WTC11 (cell line): Measurements from ENCODE around the gene NLN. TPM values are rescaled to one million over a fixed set of nuclear protein-coding genes. Genes with fewer than 3 reads are reported as not detected.

ENCODE experiments used
- ATAC-seq: fragments of 200-7000 bp; cut with Tn5 transposase; 2 replicates; pipeline ENCODE4 v1.10.0; 2021; ENCODE audit warnings: mild to moderate bottlenecking, moderate library complexity
- CTCF ChIA-PET: fragments of 300-600 bp; sonication (Branson Sonifier 250); formaldehyde crosslinking; loops from one replicate; lab custom pipeline; 2021; ENCODE audit warnings: antibody characterized with exemption; lab: Charles Lee
- POLR2A ChIA-PET: fragments of 350-600 bp; sonication (Branson Sonifier 250); formaldehyde crosslinking; loops from one replicate; lab custom pipeline; 2021; ENCODE audit warnings: antibody characterized with exemption; lab: Charles Lee
- DNase-seq: peaks from one replicate; pipeline ENCODE4 v3.0.0; 2021; ENCODE audit warnings: low spot score
- H3K27ac Mint-ChIP-seq: 2 replicates; pipeline ENCODE4 v1.8.0; 2021; ENCODE audit warnings: mixed read lengths
- H3K27me3 Mint-ChIP-seq: 2 replicates; pipeline ENCODE4 v1.8.0; 2021; ENCODE audit warnings: low read depth, mild to moderate bottlenecking, moderate library complexity, mixed read lengths
- H3K36me3 Mint-ChIP-seq: 2 replicates; pipeline ENCODE4 v1.8.0; 2021; ENCODE audit warnings: mixed read lengths
- H3K4me1 Mint-ChIP-seq: 2 replicates; pipeline ENCODE4 v1.8.0; 2022; ENCODE audit warnings: mixed read lengths
- H3K4me3 Mint-ChIP-seq: 2 replicates; pipeline ENCODE4 v1.8.0; 2021; ENCODE audit warnings: mild to moderate bottlenecking, moderate library complexity, mixed read lengths
- H3K9me3 Mint-ChIP-seq: 2 replicates; pipeline ENCODE4 v1.8.0; 2021; ENCODE audit warnings: mixed read lengths
- ATF6 ChIP-seq: sonication (generic); formaldehyde crosslinking; IDR thresholded peaks from 2 replicates; pipeline ENCODE4 v1.8.1; 2023; ENCODE audit warnings: mild to moderate bottlenecking, missing genetic modification reagents
- CREB1 ChIP-seq: sonication (generic); formaldehyde crosslinking; IDR thresholded peaks from 2 replicates; pipeline ENCODE4 v1.8.0; 2023; ENCODE audit warnings: mild to moderate bottlenecking, missing genetic modification reagents
- CTCF ChIP-seq: fragments of 200-600 bp; IDR thresholded peaks from 2 replicates; pipeline ENCODE4 v1.8.0; 2022; ENCODE audit warnings: antibody characterized with exemption
- E2F5 ChIP-seq: sonication (generic); formaldehyde crosslinking; IDR thresholded peaks from 2 replicates; pipeline ENCODE4 v1.8.1; 2022; ENCODE audit warnings: mild to moderate bottlenecking, moderate library complexity, missing genetic modification reagents
- ELF4 ChIP-seq: sonication (generic); formaldehyde crosslinking; IDR thresholded peaks from 2 replicates; pipeline ENCODE4 v1.8.1; 2022; ENCODE audit warnings: low read depth, mild to moderate bottlenecking, moderate library complexity, missing genetic modification reagents
- ESRRA ChIP-seq: sonication (generic); formaldehyde crosslinking; IDR thresholded peaks from 2 replicates; pipeline ENCODE4 v1.8.1; 2022; ENCODE audit warnings: mild to moderate bottlenecking, missing genetic modification reagents, borderline replicate concordance
- ETV6 ChIP-seq: sonication (generic); formaldehyde crosslinking; IDR thresholded peaks from 2 replicates; pipeline ENCODE4 v1.8.1; 2022; ENCODE audit warnings: mild to moderate bottlenecking, missing genetic modification reagents
- NR3C1 ChIP-seq: sonication (generic); formaldehyde crosslinking; conservative IDR thresholded peaks from 2 replicates; pipeline ENCODE4 v1.8.1; 2023; ENCODE audit warnings: low read depth, mild to moderate bottlenecking, missing genetic modification reagents
- PRDM15 ChIP-seq: sonication (generic); formaldehyde crosslinking; IDR thresholded peaks from 2 replicates; pipeline ENCODE4 v1.8.0; 2022; ENCODE audit warnings: missing genetic modification reagents
- RELA ChIP-seq: sonication (generic); formaldehyde crosslinking; IDR thresholded peaks from 2 replicates; pipeline ENCODE4 v1.8.1; 2022; ENCODE audit warnings: missing genetic modification reagents, mild to moderate bottlenecking, borderline replicate concordance
- ZBTB21 ChIP-seq: sonication (generic); formaldehyde crosslinking; IDR thresholded peaks from 2 replicates; pipeline ENCODE4 v1.8.1; 2023; ENCODE audit warnings: mild to moderate bottlenecking, missing genetic modification reagents, borderline replicate concordance
- ZMAT4 ChIP-seq: fragments of 250-450 bp; sonication (Bioruptor Pico); IDR thresholded peaks from 2 replicates; pipeline ENCODE4 v1.9.0; 2021; ENCODE audit warnings: mild to moderate bottlenecking
- ZNF138 ChIP-seq: sonication (generic); formaldehyde crosslinking; conservative IDR thresholded peaks from 2 replicates; pipeline ENCODE4 v1.8.1; 2022; ENCODE audit warnings: mild to moderate bottlenecking, moderate library complexity, missing genetic modification reagents
- ZNF281 ChIP-seq: sonication (generic); formaldehyde crosslinking; IDR thresholded peaks from 2 replicates; pipeline ENCODE4 v1.8.0; 2023; ENCODE audit warnings: mild to moderate bottlenecking, missing genetic modification reagents
- ZNF423 ChIP-seq: fragments of 250-450 bp; sonication (Bioruptor Pico); IDR thresholded peaks from 2 replicates; pipeline ENCODE4 v2.1.2; 2022; ENCODE audit warnings: mild to moderate bottlenecking, moderate library complexity
- ZNF512 ChIP-seq: sonication (generic); formaldehyde crosslinking; IDR thresholded peaks from 2 replicates; pipeline ENCODE4 v1.8.1; 2022; ENCODE audit warnings: missing genetic modification reagents, borderline replicate concordance
- ZNF532 ChIP-seq: fragments of 250-450 bp; sonication (Bioruptor Pico); IDR thresholded peaks from 2 replicates; pipeline ENCODE4 v1.9.0; 2021; ENCODE audit warnings: mild to moderate bottlenecking, borderline replicate concordance
- total RNA-seq: library from RNA; stranded (reverse); gene quantifications from 3 replicates; pipeline ENCODE4 v1.2.3, GENCODE V29; 2021

The NLN gene
- total RNA-seq, 1 experiment from 2014 or later, result 163 TPM

GRCh38 chr5:65818592-65818991 is 96.6 kb downstream of the NLN start:
- Mint-ChIP-seq H3K27me3 (no peaks in the 10 kb centered on the region), H3K4me1 (peaks cover 15% of the 10 kb centered on the region), H3K9me3 (no peaks in the 10 kb centered on the region), H3K27ac (no peak overlapping the region), H3K4me3 (no peak overlapping the region), H3K36me3 (peaks cover 40% of the 10 kb centered on the region)
- TF ChIP-seq ZNF512 (CRISPR knock-in tag), result no peak
- no peak for TF ChIP-seq CREB1
- no peak for TF ChIP-seq ZNF532 (CRISPR knock-in tag)
- TF ChIP-seq RELA, result no peak
- TF ChIP-seq ATF6 (CRISPR knock-in tag), result no peak
- no peak for TF ChIP-seq ZNF138 (CRISPR knock-in tag)
- no peak for TF ChIP-seq ZNF281 (CRISPR knock-in tag)
- TF ChIP-seq NR3C1 (CRISPR knock-in tag), result no peak
- TF ChIP-seq CTCF, result no peak
- TF ChIP-seq ZMAT4, result no peak
- TF ChIP-seq ETV6, result no peak
- ChIA-PET CTCF (no interaction called here), POLR2A (no interaction called here)
- DNase-seq (no peak), ATAC-seq (no peak)

GRCh38 chr5:65819215-65819904 is 97.4 kb downstream of the NLN start:
- DNase-seq (no peak), ATAC-seq (no peak)
- Mint-ChIP-seq H3K27me3 (no peaks in the 10 kb centered on the region), H3K4me3 (no peak overlapping the region), H3K27ac (no peak overlapping the region), H3K4me1 (peaks cover 15% of the 10 kb centered on the region), H3K36me3 (peaks cover 39% of the 10 kb centered on the region), H3K9me3 (no peaks in the 10 kb centered on the region)
- ChIA-PET CTCF (no interaction called here), POLR2A (no interaction called here)
- TF ChIP-seq ESRRA (CRISPR knock-in tag), result no peak
- TF ChIP-seq ZNF423 (CRISPR knock-in tag), result no peak
- no peak for TF ChIP-seq ZBTB21 (CRISPR knock-in tag)
- TF ChIP-seq E2F5, result no peak
- TF ChIP-seq PRDM15 (CRISPR knock-in tag), result no peak
- TF ChIP-seq ELF4 (CRISPR knock-in tag), result no peak
